Uterus (tissue), 2 donors: ENCODE results near the gene ZNF484.

Source experiments
- CTCF ChIP-seq, 4 experiments: fragments of 200-600 bp in 2 of 4; fragments of 450-650 bp in 2 of 4; sonication (generic) in 2 of 4; IDR thresholded peaks; one replicate each; pipeline ENCODE4 v1.5.1; 2016 to 2019; ENCODE audit warnings: antibody characterized with exemption in 4 of 4, mild to moderate bottlenecking in 2 of 4, moderate library complexity in 1 of 4
- POLR2A ChIP-seq, 2 donors: fragments of 450-650 bp; IDR thresholded peaks; one replicate each; pipeline ENCODE4 v1.6.1; 2016; ENCODE audit warnings: antibody characterized with exemption in 2 of 2, mild to moderate bottlenecking in 1 of 2, moderate library complexity in 1 of 2

- TF ChIP-seq POLR2A (IDR thresholded peaks at IDR 0.05) (no peak), CTCF (IDR thresholded peaks at IDR 0.05) (no peak)
Measured at GRCh38 chr9:92870289-92870688, 7.5 kb downstream of the ZNF484 start.
